Heart left ventricle (tissue), 16 donors: ENCODE measurements around the gene STOML1. TPM values are rescaled to one million over a fixed set of nuclear protein-coding genes. Genes with fewer than 3 reads are reported as not detected.

Experiments used
- ATAC-seq, 4 donors: fragments of 200-7000 bp; cut with Tn5 transposase; one replicate each; pipeline ENCODE4 v1.9.1; 2020 to 2022; ENCODE audit warnings: moderate library complexity in 4 of 4, mild to moderate bottlenecking in 3 of 4, moderate number of reproducible peaks in 1 of 4
- DNase-seq, 5 donors: peaks; one replicate each; pipeline ENCODE4 v3.0.0-alpha.2; 2020
- H3K27ac ChIP-seq, 12 donors: fragments of 200-600 bp; sonication (generic) in 4 of 12; one replicate each; pipeline versions ENCODE4 v1.5.0 to v1.8.0; 2016 to 2022; ENCODE audit warnings: mild to moderate bottlenecking in 2 of 12
- H3K27me3 ChIP-seq, 9 donors: fragments of 200-600 bp; sonication (generic) in 2 of 9; one replicate each; pipeline versions ENCODE4 v1.5.1 to v1.8.0; 2016 to 2022; ENCODE audit warnings: mild to moderate bottlenecking in 3 of 9
- H3K36me3 ChIP-seq, 9 donors: fragments of 200-600 bp; sonication (generic) in 2 of 9; one replicate each; pipeline versions ENCODE4 v1.5.0 to v1.8.0; 2018 to 2022; ENCODE audit warnings: mild to moderate bottlenecking in 2 of 9
- H3K4me1 ChIP-seq, 12 donors: fragments of 200-600 bp; sonication (generic) in 4 of 12; one replicate each; pipeline versions ENCODE4 v1.5.0 to v1.8.0; 2016 to 2022; ENCODE audit warnings: mild to moderate bottlenecking in 3 of 12
- H3K4me3 ChIP-seq, 12 donors: fragments of 200-600 bp; sonication (generic) in 4 of 12; one replicate each; pipeline versions ENCODE4 v1.5.0 to v1.8.0; 2017 to 2022; ENCODE audit warnings: mild to moderate bottlenecking in 9 of 12, moderate library complexity in 4 of 12
- H3K9me3 ChIP-seq, 12 donors: fragments of 200-600 bp; sonication (generic) in 4 of 12; one replicate each; pipeline versions ENCODE4 v1.5.0 to v1.8.0; 2016 to 2022; ENCODE audit warnings: mild to moderate bottlenecking in 1 of 12
- POLR2A ChIP-seq, 2 donors: fragments of 450-650 bp; IDR thresholded peaks; one replicate each; pipeline ENCODE4 v1.6.1; 2017; ENCODE audit warnings: antibody characterized with exemption in 2 of 2, mild to moderate bottlenecking in 2 of 2, moderate library complexity in 2 of 2
- WGBS, 4 donors: extraction: QIAGEN DNeasy Blood & Tissue Kit in 2 of 4; methylation state at CpG; one replicate each; pipeline versions ENCODE4 v1.1.5 to v1.1.7; 2013 to 2018; 5-methylcytosine and 5-hydroxymethylcytosine counted together
- intact Hi-C, 10 donors: fragments of 100-400 bp; cut with DNase I; formaldehyde crosslinking; loops; one replicate each; pipeline versions ENCODE4 v1.11.1 to v1.14.2; 2022
- polyA plus RNA-seq, 2 donors: library from polyadenylated mRNA; stranded (reverse); fragments of 200-250 nt; gene quantifications; one replicate each; pipeline ENCODE4 v1.2.3, GENCODE V29; 2013
- total RNA-seq, 9 donors: library from RNA; depleted of rRNA in 2 of 9; stranded (reverse); fragments of >200 nt in 2 of 9; fragmentation: NEBNext Ultra II Directional in 3 of 9; extraction: Animal tissue kit (Norgen Biotek cat#: 25700) in 3 of 9; gene quantifications; one replicate each; pipeline versions ENCODE4 v1.1.0 to v1.2.4, GENCODE V29; 2016 to 2023
- TF ChIP-seq, protein P1 (sequence below), 12 donors: fragments of 200-600 bp; sonication (generic) in 4 of 12; IDR thresholded peaks; one replicate each; pipeline versions ENCODE4 v1.5.0 to v1.8.0; 2018 to 2022; ENCODE audit warnings: antibody characterized with exemption in 12 of 12, mild to moderate bottlenecking in 5 of 12
- donor health status: ischemic (EF 13 %, LVEDD 7.1; RV severe dilation, severe dysfunction).
- donor health status: healthy with polysubstance abuse.
- donor health status: DM: no; HTN: yes; CAD: no.
- donor health status: DM: no; HTN: no; CAD: no.
- donor health status: ischemic (EF 25% LVEDD 6.9; RV normal size, moderate dysfunction).
- donor health status: ischemic (EF 25% LVEDD 5.7; RV mildly dilated, moderate dysfunction).
- donor health status: healthy.
- donor health status: DM: yes; HTN: yes; CAD: no.
- donor health status: ischemic (EF 35%, LVEDD 5.7; RV mildly dilated, moderate dysfunction).
- donor health status: nonischemic (EF 11% LVEDD 7.7; RV severe dilation, severe dysfunction).
- donor health status: DM: yes; HTN: yes; CAD: no.
- donor health status: PGD.
- donor health status: ischemic (EF 29% LVEDD 5.4; RV normal size, mild dysfunction).
- donor health status: nonischemic (EF 23%, LVEDD 6.1; RV moderate dilation, normal function).

Gene STOML1
- total and polyA plus RNA-seq, 11 donors = 25.0 to 41.1 (median 27.7) TPM

DNA sequence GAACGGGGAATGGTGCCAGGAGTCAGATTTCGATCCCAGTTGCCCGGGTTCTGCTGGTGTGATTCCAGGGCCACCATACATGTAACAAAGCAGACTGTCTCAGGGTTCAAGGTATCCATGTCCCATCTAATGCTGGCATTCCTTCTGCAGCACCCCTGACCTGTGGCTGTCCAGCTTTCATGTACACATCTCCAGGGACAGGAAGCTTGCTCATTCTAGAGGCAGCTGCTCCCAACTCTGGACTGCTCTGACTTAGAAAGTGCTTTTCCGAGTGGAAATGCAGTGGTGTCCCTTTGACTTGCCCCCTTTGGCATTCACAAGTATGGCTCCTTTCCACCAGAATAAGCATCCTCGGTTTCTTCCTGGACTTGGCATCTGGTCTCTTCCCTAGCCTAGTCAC is 33.3 kb upstream of the STOML1 start:
- no peak for DNase-seq
- Histone ChIP-seq H3K27ac (peak overlapping the region in 1 of 12 donors; percentile 10), H3K27me3 (no peaks in the 10 kb centered on the region), H3K36me3 (peaks cover 0 to 97% (median 73%) of the 10 kb centered on the region in 9 donors), H3K9me3 (no peaks in the 10 kb centered on the region), H3K4me1 (peaks cover 0 to 38% (median 13%) of the 10 kb centered on the region in 12 donors), H3K4me3 (no peak overlapping the region)
- no peak for TF ChIP-seq POLR2A (IDR thresholded peaks at IDR 0.05)
- TF ChIP-seq, protein P1, sequence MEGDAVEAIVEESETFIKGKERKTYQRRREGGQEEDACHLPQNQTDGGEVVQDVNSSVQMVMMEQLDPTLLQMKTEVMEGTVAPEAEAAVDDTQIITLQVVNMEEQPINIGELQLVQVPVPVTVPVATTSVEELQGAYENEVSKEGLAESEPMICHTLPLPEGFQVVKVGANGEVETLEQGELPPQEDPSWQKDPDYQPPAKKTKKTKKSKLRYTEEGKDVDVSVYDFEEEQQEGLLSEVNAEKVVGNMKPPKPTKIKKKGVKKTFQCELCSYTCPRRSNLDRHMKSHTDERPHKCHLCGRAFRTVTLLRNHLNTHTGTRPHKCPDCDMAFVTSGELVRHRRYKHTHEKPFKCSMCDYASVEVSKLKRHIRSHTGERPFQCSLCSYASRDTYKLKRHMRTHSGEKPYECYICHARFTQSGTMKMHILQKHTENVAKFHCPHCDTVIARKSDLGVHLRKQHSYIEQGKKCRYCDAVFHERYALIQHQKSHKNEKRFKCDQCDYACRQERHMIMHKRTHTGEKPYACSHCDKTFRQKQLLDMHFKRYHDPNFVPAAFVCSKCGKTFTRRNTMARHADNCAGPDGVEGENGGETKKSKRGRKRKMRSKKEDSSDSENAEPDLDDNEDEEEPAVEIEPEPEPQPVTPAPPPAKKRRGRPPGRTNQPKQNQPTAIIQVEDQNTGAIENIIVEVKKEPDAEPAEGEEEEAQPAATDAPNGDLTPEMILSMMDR (IDR thresholded peaks at IDR 0.05) = no peak
- peak in 3 of 4 donors; percentile 30 to 53 (median 44) for ATAC-seq
- intact Hi-C loops = no loop called here
- WGBS, 4 donors = 52 to 72% (median 57%) methylated on average over 5 of the region's 5 CpGs

DNA sequence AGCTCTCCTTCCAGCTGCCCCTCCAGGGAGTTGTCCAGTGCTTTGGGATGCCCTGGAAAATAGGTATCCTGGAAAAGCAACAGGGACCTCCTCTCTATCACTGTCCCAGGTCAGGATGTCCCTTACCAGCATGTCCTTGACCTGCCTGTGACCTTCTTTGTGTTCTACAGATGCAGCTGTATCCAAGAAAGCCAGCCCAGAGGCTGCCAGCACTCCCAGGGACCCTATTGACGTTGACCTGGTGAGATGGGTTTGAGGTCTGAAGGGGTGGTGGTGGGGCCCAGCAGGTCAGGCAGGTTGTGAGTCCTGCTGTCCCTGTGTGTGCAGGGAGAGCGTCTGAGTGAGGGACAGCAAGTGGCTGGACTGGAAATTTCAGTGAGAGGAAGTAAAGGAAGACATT is 32.6 kb upstream of the STOML1 start:
- H3K36me3 ChIP-seq = peaks cover 0 to 94% (median 68%) of the 10 kb centered on the region in 9 donors
- TF ChIP-seq POLR2A (IDR thresholded peaks at IDR 0.05) = no peak
- TF ChIP-seq, protein P1 (IDR thresholded peaks at IDR 0.05) = no peak

DNA sequence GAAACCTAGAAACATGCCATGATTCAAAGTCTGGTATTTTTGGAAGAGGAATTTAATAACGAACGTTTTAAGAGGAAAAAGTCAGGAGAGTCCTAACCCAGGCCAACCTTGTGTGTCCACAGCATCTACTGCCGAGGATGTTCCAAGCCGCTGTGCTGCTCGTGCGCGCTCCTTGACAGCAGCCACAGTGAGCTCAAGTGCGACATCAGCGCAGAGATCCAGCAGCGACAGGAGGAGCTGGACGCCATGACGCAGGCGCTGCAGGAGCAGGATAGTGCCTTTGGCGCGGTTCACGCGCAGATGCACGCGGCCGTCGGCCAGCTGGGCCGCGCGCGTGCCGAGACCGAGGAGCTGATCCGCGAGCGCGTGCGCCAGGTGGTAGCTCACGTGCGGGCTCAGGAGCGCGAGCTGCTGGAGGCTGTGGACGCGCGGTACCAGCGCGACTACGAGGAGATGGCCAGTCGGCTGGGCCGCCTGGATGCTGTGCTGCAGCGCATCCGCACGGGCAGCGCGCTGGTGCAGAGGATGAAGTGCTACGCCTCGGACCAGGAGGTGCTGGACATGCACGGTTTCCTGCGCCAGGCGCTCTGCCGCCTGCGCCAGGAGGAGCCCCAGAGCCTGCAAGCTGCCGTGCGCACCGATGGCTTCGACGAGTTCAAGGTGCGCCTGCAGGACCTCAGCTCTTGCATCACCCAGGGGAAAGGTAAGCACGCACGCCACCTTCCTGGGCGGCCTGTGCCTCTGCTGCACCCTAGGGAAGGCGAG is 30.8 kb upstream of the STOML1 start:
- Histone ChIP-seq H3K27me3 (no peaks in the 10 kb centered on the region), H3K4me3 (no peak overlapping the region), H3K27ac (no peak overlapping the region), H3K4me1 (peaks cover 0 to 32% (median 13%) of the 10 kb centered on the region in 12 donors), H3K9me3 (no peaks in the 10 kb centered on the region), H3K36me3 (peaks cover 0 to 91% (median 58%) of the 10 kb centered on the region in 9 donors)
- WGBS, 4 donors = 94 to 96% (median 95%) methylated on average over 32 to 66 of the region's 66 CpGs
- intact Hi-C loops = no loop called here
- TF ChIP-seq POLR2A (IDR thresholded peaks at IDR 0.05) = no peak
- TF ChIP-seq, protein P1 (IDR thresholded peaks at IDR 0.05) = no peak
- ATAC-seq = no peak
- no peak for DNase-seq

More for the DNA sequence above, 32.6 kb upstream of the STOML1 start:
- intact Hi-C loops = no loop called here
- DNase-seq = no peak
- Histone ChIP-seq H3K27ac (peak overlapping the region in 3 of 12 donors; percentile 5 to 40 (median 10)), H3K9me3 (no peaks in the 10 kb centered on the region), H3K27me3 (no peaks in the 10 kb centered on the region), H3K4me1 (peaks cover 0 to 38% (median 14%) of the 10 kb centered on the region in 12 donors), H3K4me3 (no peak overlapping the region)
- 46 to 64% (median 56%) methylated on average over 2 of the region's 2 CpGs for WGBS, 4 donors
- ATAC-seq = peak in 1 of 4 donors; percentile 10

DNA sequence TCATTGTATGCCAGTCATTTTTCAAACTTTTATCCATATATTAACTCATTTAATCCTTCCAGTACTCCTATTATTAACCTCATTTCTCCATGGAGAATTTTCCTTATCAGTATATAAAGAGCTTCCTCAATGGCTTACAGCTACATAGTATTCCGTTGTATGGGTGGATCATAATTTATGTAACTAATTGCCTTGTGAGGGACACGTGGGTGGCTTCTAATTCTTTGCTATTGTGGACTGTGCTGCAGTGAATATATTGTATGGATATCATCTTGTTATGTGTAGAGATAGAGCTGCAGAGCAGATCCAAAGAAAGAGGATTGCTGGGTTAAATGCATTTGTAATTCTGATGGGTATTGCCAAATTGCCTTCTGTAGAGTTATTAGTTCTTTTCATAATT is 27.6 kb upstream of the STOML1 start:
- H3K9me3 ChIP-seq = no peaks in the 10 kb centered on the region
- no peak overlapping the region for H3K27ac ChIP-seq
- peaks cover 0 to 74% (median 29%) of the 10 kb centered on the region in 9 donors for H3K36me3 ChIP-seq
- TF ChIP-seq, protein P1 (IDR thresholded peaks at IDR 0.05) = no peak
- no peak for TF ChIP-seq POLR2A (IDR thresholded peaks at IDR 0.05)
- intact Hi-C loops = no loop called here
- H3K4me3 ChIP-seq = no peak overlapping the region
- H3K27me3 ChIP-seq = no peaks in the 10 kb centered on the region
- H3K4me1 ChIP-seq = peaks cover 0 to 19% (median 13%) of the 10 kb centered on the region in 12 donors
- no peak for ATAC-seq
- 59 to 76% (median 62%) methylated on average over 2 of the region's 2 CpGs for WGBS, 4 donors
- DNase-seq = no peak
